Daoy (cell line): ENCODE results near the gene EDEM3. TPM values are rescaled to one million over a fixed set of nuclear protein-coding genes. Genes with fewer than 3 reads are reported as not detected.
"Not testable (repeated sequence)": the region's sequence is repeated elsewhere in the genome, so short reads cannot be mapped to it uniquely, and the experiment has no call there.

Experiments used
- DNase-seq: peaks from one replicate; pipeline ENCODE4 v3.0.0-alpha.2; 2015; ENCODE audit warnings: low read depth
- total RNA-seq: library from RNA; depleted of rRNA; stranded (reverse); fragments of >200 nt; shearing (Covaris generic); gene quantifications from 2 replicates; pipeline ENCODE4 v1.2.3, GENCODE V29; 2014

EDEM3 gene
- total RNA-seq, 1 experiment from 2014 or later = 35.7 TPM

GRCh38 chr1:184679472-184679871 is 75.2 kb downstream of the EDEM3 start:
- not testable (repeated sequence) for DNase-seq

DNA sequence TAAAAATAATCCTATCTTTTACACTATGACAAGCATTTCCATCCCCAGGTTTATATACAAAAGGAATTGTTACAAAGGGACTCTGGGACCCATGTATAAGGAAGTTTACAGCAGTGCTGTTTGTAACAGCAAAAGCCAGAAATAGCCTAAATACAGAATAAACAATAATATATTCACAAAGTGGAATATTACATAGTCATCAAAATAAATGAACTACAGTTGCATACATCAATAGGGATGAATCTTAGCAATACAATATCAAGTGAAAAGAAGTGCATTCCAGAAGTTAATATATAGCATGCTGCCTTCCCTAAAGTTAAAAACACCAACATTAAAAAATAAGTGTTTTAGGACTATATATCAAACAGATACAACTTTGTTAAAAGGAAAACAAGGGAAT is 77.3 kb downstream of the EDEM3 start:
- no peak for DNase-seq

GRCh38 chr1:184673305-184673704 is 81.4 kb downstream of the EDEM3 start:
- no peak for DNase-seq

DNA sequence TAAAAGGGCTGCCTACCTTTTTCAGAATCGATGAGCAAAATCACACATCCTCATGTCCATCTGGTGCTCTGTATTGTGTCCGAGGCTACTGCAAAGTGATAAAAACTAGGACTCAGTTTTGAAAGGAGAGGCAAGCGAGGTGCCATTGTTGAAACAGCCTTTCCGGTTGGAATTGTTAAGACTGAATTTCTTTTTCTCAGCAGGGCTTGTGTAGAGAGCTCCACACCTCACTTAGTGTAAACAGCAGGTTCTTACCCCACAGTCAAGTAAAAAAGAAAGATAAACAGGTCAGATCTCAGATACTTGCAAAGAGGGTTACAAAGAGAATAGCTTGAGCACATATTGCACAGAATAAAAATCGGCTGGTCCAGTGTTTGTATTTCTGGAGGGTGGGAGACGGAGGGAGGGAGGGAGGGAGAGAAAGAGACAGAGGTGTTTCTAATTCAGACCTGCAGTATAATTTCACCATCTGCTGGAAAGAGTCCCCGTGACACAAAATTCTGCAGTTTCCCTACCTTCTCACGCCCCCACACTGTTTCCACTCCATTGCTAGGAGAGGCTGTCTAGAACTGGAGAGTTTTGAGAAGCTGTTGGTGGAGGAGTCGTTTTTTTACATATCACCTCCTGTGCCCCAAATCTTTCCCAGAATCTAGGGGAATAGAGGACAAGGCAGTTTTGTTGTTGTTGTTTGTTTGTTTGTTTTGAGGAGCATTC is 82.5 kb downstream of the EDEM3 start:
- no peak for DNase-seq

DNA sequence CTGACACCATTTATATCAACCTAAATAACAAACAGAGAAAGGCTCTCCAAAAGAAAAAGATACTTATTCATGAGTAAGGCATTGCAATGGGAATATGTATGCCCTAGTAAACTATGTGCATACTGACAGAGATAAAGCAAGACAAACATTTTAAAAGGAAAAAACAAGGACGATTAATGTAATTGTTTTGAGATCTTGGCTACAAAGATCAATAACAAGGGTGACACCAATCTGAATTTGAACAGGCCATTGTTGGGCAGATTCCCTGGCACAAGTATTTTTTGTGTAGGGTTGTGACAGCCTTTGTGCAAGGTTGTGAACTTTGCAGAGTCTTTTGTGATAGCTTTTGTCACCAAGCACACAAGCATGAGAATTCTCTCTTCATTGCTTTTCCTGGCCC is 85.3 kb downstream of the EDEM3 start:
- no peak for DNase-seq

GRCh38 chr1:184665360-184665759 is 89.3 kb downstream of the EDEM3 start:
- no peak for DNase-seq

- no peak for DNase-seq
These were observed 90.0 kb downstream of the EDEM3 start for GRCh38 chr1:184664661-184665060.

- peak; percentile 71 for DNase-seq
These were observed 90.5 kb downstream of the EDEM3 start for GRCh38 chr1:184664042-184664660.

DNA sequence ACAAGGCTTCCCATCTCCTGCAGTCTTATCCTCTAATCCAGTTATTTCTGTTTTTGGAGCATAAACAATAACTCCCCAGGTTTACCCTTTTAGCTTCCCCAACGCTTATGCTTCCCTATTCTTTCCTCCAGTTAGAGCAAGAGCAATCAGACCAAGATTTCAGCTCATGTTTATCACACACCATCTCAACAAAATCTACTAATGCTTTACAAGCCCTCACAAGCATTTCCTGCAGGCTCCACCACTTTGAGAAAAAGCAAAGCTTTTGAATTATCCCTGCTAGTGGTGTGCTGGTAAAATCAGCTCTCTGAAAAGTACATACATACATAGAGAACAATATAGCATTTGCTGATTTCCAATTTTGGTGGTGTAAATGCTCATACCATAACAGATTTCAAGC is 92.9 kb downstream of the EDEM3 start:
- no peak for DNase-seq

DNA sequence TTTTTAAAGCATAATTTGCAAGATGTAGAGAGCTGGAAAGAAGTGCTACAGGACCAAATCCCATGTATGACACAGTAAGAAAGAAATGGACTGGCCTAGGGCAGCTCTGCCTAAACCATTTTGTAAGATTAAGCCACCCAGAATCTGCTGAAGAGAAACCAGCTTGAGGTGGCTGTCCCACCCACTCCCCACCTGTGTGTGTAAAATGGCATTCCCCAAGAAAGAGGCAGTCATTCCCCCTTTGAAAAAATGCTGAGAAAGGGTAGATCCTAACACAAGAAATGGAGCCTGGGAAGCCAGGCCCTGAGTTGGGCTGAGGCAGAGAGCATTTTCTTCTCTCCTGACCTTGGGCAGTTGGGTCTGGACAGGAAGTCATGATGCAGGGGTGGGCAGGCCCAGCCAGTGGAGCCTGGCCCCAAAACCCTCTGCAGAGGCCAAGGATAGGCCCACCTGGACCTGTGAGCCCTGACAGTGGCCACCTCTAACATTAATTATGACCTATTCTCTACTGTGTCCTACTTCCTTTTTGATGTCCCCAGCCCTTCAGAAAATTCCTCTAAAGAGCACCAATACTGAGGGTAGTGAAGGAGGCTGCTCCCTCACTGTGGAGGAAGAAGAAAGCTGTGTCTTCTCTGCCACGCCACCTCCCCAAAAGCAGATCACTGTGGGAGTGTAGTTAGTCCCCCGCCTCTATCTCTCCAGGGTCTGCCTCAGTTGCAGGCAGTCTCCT is 94.0 kb downstream of the EDEM3 start:
- no peak for DNase-seq

- DNase-seq = no peak
These were observed 96.6 kb downstream of the EDEM3 start for GRCh38 chr1:184658055-184658454.

DNA sequence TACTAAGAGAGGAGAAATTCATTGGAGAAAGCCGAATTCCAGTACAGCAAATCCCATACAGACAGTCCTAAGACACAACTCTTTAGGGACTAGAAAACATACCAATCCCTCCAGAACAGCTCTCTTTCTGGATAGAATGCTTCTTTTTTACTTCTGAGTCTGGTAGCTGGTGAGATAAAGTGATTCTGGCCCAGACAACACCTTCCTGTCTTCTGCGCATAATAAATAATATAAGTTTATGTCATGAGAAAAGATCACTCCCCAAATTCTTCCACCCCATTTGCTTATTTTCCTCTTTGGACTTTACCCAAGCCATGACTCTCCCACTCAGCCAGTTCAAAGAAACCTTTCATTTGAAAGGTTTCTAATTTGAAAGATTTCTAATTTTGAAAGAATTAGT is 98.4 kb downstream of the EDEM3 start:
- DNase-seq = no peak

DNA sequence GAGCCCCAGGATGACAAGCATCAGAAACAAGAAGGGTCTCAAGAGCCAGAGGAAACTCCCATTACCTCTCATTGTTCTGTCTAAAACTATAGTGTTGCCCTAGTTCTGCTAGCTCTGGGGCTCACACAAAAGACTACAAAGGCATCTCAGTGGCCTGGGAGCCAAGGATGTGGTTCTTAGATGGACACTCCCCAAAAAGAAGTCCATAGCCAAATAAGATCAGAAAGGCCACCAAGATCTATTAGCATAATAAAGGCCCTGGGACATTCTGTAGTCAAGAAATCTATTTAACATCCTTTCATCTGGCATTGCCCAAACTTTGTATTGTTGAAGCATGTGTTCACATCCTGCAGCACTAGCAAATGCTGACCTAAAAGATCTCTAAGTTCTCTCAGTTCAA is 99.5 kb downstream of the EDEM3 start:
- DNase-seq = no peak

DNA sequence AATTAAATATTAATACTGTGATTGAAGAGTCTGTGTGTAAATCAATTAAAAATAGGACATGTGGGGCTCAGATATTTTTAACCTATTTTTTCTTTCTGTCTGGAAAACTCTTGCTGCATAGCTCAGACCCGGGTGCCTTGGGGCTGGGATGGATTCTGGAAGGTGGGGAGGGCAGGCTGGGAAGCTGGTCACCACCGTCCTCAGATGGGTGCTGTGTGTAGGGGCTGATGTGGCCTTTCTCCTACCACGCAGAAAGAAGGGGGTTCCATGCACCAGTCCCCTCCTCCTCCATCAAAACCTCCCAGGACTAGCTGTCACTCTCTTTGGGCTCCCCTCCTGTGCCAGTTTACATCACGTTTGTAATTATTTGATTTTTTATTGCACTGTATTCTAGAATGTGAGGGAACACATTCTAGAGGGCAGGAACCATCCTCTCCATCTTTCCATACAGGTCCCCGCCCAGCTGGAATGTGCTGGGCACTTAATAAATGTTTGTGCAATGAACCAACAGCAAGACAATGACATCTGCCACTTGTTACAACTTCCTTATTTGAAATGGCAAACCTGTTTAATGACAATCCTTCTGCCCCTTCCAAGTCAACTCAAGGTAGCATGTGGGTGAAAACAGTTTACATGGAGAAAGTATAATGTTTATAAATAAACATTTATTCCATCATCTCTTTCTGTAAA is 104.3 kb downstream of the EDEM3 start:
- no peak for DNase-seq

DNA sequence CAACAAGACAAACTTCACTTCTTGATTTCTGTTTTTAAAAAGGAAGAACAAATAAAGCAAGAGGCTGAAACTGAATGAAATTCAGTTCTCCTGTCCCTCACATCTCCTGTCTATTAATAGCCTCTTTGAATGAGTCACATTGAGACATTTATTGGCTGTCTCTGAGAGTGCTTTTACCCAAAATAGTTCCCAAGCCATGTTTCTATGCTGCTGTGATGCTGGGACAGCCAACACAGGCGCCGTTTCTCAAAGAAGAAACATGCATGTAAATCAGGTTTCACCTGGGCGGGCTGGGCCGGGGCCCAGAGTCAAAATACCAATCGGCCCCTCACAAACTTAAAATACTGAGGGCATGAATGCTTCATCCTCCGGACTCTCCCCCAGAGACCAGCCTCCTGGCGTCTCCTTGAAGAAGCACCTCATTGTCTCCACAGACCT is 105.2 kb downstream of the EDEM3 start:
- no peak for DNase-seq

DNA sequence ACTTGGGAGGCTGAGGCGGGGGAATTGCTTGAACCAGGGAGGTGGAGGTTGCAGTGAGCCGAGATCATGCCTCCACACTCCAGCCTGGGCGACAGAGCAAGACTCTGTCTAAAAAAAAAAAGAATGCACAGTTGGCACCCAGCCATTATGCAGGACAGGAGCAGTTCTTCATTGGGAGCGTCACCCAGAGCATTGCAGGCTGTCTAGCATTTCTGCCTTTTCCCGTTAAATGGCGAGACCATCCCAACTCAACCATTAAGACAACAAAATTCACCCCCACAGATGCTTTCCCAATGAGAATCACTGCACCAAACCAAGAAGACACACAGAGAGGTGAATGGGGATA is 105.8 kb downstream of the EDEM3 start:
- no peak for DNase-seq

GRCh38 chr1:184648160-184648855 is 106.3 kb downstream of the EDEM3 start:
- no peak for DNase-seq

GRCh38 chr1:184647471-184647870 is 107.2 kb downstream of the EDEM3 start:
- no peak for DNase-seq

DNA sequence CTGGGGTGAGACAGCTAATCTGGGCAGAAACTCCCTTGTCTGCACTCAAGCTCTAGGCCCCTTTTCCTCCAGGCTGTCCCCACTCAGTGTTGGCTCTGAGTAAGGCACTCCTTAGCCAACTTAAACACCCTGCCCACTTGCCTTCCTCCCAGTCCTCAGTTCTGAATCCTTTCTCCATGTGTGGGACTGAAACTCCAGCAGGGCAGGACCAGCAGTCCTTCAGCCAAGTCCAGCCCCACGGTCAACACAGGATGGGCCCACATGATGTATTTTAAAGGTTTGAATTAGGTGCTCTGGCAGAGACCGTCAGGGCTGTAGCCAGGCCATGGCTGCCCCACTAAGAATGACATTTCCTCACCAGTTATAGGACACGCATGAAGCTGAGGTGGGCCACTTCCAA is 107.8 kb downstream of the EDEM3 start:
- no peak for DNase-seq

- no peak for DNase-seq
These were observed 108.4 kb downstream of the EDEM3 start for GRCh38 chr1:184646178-184646701.

DNA sequence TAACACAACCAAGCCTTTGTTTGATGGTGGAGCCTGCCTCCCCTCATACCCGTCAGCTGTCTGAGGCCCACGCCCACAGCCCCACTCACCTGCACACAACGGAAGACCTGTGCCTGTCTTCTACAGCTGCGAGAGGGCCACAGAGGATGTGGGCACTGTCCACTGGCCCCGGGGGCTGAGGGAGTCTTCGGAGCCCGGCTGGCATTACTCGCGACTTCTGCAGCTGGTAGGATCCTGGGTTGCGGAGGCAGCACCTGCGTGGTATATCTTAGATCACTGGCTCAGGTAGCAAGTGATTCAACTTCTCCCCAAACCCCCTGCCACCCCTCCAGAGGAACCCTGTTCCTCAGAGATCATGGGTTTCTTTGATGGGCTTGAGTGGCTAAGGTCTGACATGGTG is 109.9 kb downstream of the EDEM3 start:
- DNase-seq = no peak

- no peak for DNase-seq
These were observed 111.0 kb downstream of the EDEM3 start for GRCh38 chr1:184643661-184644060.
